GM21786 (cell line): Measurements from ENCODE around the gene POFUT2.

Source experiments
- ATAC-seq: cut with Tn5 transposase; IDR thresholded peaks from one replicate; pipeline ENCODE4 v1.9.1; 2021; ENCODE audit not compliant: unreplicated experiment

The POFUT2 gene

DNA sequence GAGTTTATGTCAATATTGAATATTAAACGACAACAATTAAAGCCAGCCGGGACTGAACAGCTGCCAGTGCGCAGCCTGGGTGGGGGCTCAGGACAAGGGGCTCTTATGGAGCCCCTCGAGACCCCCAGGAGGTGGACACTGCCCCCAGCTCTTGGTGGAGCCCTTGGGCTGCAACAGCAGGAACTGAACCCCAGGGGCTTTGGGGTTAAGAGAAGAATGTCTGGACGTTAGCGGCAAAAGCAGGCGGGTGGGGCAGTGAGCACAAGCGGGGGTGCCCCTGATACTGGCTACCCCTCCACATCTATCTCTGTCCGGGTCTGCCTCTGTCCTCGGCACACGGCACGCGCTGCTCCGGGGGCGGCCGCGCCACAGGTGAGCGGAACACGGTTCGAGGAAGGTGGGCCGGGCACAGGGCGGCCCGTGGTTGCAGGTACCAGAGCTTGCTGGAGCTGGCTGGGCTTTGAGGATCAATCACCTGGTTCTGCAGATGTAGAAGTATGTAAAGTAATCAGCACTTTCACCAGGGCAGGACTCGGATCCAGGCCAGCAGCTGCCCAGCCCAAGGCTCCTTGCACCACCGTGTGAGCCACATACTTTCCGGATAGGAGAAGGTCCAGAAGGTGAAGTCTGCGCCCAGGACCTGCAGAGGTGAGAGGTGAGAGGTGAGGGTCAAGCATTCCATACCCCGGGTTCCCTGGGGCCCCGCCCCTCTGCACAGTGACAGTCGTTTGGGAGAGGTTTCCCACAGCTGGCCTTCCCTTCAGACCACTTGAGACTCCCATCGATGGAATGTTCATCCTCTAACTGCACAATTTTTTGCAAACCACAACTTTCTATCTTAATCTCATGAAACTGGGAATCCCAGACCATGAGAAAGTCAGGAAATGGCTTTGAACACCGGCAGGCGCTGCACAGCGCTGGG is 12.4 kb upstream of the POFUT2 start:
- no peak for ATAC-seq

DNA sequence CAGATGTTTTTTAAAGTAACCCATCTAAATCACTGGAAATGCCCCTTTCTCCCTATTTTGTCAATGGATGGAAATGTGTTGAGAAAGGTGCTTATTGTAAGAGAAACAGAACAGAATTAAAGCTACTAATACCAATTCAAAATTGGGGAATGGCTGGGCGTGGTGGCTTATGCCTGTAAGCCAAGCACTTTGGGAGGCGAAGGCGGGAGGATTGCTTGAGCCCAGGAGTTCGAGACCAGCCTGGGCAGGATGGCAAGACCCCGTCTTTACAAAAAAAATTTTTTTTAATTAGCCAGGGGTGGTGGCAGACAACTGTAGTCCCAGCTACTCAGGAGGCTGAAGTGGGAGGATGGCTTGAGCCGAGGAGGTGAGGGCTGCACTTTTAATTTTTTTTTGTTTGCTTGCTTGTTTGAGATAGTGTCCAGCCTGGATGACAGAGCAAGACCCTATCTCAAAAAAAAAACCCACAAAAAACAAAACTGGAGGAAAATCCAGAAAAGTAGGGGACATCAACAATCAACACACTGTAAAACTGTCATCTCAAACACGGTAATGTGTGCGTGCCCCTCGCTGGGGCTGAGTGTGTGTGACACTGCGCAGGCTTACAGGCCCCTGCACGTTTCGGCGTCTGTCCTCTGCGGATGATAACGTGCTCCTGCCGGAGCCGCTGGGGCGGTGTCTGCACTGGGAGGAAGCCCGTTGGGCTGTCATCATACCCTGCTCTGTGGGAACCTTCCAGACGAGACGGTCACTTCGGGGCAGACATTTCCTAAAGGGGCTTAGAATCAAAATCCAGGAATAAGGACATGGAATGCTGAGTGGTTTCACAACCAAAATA is 11.6 kb upstream of the POFUT2 start:
- no peak for ATAC-seq

DNA sequence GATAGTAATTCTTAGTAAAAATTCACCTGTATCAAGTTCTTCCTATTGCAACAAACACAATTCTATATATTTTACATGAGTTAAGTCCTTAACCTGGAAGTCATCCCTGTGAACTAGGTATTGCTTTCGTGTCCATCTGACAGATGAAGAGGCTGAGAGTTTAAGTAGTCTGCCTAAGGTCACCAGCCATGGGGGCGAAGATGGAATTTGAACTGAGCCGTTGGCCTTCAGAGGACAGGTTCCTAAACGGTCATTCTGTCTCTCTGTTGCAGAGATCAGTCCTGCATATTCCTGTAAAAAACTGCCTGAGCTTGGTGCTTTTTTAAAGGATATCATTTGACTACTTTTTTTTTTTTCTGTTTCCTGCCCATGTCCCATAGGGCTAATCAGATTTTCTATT is 10.2 kb upstream of the POFUT2 start:
- ATAC-seq = no peak

DNA sequence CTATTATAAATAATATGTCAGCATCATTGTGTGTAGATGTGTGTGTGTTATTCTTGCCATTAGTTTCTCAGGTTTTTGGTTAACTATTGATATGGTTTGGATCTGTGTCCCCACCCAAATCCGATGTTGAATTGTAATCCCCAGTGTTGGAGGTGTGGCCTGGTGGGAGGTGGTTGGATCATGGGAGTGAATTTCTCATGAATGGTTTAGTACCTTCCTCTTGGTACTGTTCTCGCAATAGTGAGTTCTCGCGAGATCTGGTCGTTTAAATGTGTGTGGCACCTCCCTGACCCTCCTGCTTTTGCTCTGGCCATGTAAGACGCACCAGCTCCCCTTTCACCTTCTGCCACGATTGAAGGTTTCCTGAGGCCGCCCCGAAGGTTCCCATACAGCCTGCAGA is 9.6 kb upstream of the POFUT2 start:
- ATAC-seq = no peak

DNA sequence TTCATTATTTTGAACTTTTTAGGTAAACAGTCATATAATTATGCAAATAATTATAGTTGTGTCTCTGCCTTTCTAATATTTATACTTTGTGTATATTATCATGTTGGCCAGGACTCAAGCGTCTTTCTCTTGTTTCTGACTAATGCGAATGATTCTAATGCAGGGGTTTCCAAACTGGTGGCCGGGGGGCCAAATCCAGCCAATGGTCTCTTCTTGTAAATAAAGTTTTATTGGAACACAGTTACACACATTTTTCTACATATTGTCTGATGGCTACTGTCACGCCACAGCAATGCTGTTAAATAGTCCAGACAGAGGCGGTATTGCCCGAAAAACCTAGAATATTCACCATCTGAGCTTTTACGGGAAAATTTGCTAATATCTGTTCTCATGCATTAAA is 8.9 kb upstream of the POFUT2 start:
- ATAC-seq = no peak

DNA sequence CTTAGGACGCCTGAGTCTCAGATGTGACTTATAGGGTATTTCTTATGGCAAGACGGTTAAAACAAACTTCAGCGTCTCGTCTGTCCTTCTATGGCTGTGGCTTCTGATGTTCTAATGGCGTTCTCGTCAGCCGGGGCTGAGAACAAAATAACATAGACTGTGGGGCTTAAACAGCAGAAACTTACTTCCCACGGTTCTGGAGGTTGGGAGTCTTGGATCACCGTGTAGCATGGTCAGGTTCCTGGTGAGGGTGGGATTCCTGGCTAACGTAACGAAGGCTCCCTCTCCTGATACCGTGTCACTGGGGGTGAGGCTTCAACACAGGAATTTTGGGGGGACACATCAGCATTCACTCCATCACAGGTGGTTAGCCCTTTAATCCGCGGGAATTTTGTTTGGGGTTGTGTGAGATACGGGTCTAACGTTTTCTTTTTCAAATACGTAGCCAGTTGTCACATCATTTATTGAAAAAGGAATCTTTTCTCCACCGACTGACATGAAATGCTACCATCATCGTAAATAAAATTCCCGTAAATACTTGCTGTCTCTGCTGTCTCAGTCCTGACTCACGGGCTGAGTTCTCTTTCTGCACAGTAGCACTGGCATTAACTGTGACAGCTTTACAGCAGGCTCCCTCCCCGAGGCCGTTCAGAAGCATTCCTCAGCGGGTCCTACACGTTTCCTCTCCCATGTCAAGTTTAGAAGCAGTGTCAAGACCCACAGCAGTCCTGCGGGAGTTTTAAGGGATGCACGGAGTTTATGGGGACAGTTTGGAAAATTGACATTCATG is 8.1 kb upstream of the POFUT2 start:
- ATAC-seq = no peak

DNA sequence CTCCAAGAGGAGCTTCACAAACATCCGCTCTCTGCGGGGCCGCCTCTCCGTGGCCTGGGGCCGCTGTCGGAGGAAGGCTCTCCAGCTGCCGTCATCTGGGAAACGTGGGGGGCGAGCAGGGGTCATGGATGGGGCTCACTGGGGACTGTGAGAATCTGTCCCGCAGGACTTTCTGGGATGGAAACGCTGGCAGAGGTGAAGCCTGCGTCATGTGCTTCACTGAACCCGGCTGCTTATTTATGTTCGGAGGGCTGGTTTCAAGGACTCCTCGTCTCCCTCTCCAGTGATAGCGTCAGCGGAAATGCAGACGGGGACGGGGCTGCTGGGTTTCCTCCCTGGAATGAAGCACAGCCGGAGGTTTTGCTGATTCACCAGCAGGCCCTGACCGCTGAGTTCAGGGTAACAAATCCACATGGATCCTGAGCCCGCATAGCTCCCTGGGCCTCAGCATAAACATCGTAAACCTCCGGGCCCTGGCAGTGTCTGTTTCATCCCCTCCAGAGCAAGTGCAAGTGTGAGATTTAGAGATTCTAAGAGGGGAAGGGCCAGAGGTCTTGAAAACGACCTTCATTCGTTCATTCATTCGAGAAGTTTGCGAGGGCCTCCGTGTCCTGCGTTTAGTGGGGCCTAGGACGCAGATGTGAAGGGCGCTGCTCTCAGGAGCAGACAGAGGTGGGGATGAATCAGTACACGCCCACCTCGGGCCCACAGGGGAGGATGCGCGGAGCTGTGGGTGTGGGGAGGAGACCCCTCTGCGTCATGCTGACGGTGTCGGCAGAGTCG is 7.0 kb upstream of the POFUT2 start:
- ATAC-seq = no peak

DNA sequence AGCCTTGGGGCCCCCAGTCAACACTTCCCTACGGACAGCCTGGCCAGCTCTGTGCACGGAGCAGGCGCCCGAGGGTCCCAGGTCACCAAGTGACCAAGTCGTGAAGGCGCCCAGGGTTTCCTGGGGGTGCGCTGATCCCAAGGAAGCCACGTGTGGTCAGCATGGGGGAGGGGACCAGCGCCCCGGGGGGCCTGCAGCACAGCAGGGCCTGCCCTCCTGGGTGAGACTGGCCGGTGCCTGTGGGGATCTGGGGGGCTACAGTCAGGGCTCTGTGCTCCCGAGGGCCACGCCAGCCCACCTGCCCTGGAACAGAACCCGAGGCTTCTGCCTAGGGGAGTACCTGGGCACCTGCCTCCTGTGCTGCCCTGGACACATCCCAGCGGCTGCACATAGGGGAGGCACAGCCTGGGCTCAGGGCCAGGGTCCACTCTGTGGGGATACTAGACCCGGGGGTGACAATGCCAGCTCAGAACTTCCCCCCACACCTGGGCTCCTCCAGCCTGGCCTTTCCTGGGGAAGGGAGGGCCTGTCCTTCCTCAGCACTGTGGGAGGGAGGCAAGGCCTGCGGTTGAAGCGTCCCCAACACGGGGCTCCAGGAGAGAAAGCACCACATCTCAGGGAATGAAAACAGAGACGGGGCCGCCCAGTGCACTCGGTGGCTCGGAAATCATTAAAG is 6.2 kb upstream of the POFUT2 start:
- ATAC-seq = no peak

DNA sequence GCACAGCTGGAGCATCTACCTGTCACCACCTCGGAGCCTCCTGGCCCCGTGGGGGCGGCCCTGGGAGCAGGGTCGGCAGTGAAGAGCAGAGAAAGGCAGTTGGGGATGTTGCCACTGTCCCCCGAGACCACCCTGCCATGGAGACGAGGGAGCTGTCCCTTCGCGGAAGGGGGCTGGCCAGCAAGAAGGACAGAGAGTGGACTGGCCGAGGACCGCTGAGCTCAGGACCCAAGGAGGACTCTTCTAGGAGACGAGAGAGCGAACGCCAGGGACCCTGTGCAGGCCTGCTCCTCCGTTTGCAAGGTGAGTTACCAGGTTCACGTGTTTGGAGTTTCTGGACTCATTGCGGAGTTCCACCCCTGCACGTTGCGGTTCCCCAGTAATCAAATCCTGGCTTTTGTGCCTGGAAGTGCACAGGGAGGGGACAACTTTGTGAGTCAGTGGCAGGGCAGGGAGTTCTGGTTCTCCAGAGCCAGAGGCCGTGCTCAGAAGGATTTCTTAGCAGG is 5.6 kb upstream of the POFUT2 start:
- no peak for ATAC-seq

DNA sequence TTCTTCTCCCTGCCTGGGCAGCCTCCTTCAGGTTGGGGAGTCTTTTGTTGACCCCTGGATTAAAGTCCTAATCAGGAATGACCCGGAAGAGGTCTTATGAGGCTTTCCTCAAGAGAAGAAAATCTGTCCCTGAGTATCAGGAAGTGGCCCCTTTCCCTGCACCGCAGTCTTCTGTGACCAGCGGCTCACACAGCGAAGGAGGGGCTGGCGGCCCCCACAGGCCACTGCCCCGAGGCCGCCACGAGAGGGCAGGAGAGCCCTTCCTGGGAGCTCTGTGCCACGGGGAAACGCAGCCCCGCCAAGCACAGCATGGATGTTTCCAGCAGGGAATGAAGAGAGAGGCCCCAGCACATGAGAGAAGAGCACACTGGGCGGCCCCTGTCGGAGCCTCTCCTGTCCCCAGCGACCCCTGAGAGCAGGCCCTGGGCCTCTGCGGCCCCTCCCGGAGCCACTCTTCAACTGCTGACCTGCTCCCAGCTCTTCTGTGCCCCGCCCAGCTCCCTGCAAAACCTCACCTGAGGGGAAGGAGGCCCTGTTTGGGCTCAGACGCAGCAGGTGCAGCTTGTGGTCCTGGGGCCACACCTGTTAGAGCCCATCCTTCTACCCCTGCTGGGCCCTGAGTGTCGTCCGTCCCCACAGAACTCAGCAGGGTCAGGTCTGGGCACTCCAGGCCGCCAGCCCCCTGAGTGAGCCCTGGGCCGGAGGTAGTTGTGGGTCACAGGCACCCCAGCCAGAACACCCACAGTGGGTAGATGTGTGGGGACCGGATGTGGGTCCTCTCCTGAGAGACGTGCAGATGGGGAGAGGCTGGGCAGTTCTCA is 4.9 kb upstream of the POFUT2 start:
- ATAC-seq = no peak

DNA sequence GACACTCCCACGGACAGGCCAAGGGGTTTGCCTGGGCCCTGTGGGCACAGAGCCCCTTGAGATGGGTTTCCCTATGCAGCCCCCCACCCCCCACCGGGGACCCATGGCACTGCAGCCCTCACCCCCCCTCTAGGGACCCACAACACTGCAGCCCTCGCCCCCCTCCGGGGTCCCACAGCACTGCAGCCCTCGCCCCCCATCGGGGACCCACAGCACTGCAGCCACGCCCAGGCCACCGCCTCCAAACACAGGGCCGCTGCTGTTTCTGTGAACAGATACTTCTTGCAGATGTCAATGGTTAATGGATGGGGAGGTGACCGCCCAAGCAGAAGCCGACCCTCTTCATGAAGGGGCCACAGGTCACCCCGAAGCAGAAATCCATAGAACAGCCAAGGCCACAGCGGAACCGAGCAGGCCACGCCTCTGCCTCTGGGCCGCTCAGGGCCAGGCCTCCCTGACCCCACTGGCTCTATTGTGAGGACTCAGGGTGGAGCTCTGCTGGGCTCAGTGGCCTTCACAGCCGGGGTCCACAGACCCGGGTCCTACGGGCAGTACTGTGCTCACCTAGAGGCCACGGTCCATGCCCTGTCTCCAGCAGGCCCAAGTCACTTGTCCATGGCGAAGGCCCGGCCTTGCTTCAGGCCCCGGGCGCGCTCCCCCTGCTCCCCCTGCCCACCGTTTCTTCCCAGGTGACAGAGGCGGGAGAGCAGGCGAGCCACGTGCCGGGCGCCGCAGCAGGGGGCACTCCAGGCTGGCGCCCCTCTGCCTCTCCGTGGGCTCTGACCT is 4.1 kb upstream of the POFUT2 start:
- ATAC-seq = no peak

DNA sequence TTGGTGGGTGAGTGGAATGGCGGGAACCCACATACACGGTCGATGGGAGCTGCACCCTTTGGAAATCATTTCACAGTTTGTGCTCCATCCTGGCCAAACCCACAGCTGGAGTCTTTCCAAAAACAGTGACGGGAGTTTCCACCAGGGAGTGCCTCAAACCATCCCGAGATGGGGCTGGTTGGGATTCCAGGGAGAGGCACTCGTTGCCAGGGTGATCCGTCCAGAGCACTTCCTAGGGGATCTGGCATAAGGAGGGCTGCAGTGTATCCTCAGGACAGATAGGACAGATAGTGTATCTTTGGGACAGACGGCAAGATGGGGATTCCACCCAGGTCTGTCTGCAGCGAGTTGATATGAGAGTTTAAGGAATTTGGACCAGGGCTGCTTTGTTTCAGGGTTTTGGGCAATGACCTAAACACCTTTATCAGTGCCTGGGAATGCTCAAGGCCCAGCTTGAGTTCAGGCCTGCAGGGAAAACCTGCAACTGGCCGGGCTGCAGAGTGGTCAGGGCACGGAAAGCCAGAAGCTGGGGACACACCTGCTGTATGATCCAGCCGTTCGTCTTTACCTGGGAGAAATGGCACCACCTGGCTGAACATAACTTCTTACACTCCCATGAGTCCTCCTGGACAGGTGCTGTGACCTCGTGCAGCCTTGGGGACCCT is 3.4 kb upstream of the POFUT2 start:
- no peak for ATAC-seq

DNA sequence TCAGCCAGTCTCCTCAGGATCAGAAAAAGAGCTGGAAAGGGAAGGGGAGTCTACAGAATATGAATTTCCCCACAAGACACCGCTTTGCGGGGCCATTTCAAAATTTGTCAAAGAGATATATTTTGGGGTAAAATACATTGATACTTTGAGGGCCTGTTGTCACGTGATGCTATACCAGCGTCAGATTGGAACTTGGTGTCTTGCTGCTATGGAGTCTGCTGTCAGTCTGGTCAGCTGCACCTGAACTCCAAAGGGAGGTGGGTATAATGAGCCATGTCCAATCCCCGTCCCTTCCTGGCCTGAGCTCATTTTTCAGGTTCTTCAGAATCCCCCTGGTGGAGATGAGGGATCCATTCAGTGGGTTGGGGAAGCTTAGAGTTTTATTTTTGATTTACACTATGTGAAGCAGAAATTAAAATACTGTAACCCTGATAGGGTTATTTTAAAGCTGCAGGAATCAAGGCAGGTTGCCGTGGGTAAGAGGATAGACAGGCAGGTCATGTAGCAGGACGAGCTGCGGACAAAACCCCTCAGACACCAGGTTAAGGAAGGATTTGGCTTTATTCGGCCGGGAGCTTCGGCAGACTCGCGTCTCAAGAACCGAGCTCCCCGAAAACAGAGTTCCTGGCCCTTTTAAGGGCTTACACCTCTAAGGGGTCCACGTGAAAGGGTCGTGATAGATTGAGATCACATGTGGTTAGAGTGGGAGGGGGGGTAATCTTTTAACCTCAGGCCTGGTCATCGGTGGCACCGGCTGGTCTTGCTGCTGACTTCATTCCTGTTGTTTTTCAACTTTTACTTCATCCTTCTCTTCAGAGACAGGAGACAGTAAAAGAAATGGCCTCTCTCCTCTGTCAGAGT is 2.2 kb upstream of the POFUT2 start:
- no peak for ATAC-seq

DNA sequence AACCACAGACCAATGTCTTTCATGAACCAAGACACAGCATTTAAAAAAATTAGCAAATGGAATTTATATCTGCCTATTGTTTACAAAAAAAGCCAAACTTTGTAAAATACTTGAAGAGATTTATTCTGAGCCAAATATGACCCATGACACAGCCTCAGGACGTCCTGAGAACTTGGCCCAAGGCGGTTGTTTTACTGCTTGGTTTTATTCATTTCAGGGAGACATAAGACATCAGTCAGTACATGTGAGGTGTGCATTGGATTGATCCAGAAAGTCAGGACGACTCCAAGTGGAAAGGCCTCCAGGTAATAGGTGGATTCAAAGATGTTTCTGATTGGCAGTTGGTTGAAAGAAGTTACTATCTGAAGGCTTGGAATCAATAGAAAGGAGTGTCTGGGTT is 1.4 kb upstream of the POFUT2 start:
- ATAC-seq = no peak

DNA sequence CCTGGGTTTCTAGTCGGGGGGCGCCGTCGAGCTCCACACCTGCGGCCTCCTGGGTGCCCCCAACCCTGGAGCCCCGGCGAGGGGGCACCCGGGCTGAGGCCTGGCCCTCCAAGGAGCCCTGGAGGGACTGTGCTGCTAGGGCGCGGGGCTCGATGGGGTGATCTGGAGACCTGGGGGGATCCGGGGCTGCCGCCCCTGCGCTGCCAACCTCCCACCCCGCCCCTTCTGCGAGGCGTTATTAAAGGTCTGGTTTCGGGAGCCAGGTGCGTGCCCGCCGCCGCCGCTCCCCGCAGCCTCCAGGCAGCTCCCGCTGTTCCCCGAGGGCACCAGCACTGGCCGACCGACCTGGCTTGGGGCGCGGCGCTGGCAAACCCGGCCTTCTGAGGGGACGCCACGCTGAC is 746 bp upstream of the POFUT2 start:
- no peak for ATAC-seq

DNA sequence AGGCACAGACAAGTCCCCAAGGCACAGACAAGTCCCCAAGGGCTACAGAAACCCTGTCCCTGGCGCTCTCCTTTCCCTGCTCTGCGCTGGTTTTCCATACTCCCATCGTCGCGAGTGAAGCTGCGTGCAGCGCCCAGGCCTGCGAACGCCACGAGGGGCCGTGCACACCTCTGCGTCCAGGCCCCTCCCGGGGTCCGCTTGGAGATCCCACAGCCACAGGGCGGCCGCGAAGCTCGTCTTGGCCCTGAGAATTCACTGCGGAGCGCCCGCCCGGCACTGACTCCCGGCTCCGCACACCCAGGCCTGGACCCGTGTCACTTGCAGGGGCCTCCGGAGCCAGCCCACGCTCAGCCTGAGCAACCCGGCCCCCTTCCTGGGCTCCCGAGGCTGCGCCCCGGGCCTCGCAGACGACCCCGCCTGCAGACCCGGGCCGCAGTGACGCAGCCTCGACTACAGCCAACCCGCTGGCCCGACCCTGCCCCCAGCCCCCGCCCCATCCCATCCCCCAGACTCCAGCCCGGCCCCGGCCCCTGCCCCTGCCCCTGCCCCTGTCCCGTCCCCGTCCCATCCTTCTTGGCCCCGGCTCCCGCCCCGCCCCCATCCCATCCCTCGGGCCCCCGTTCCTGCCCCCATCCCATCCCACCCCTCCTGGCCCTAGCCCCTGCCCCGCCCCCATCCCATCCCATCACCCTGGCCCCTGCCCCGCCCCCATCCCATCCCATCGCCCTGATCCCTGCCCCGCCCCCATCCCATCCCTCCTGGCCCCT is 841 bp downstream of the POFUT2 start:
- ATAC-seq = no peak
